IMR-90 (cell line): ENCODE data around the gene PARK7. TPM values are rescaled to one million over a fixed set of nuclear protein-coding genes. Genes with fewer than 3 reads are reported as not detected.
A peak's percentile ranks its signal among the peaks of the same experiment; 100 is the strongest.

Source experiments
- ATAC-seq: fragments of 200-7000 bp; cut with Tn5 transposase; 2 replicates; pipeline ENCODE4 v1.9.1; 2020; ENCODE audit warnings: low read depth, mild to moderate bottlenecking, moderate library complexity
- BruUV-seq: library from RNA; stranded (reverse); fragments of 400-500 nt; replicated peaks from 2 replicates; lab custom pipeline; 2021; lab: Mats Ljungman, UMichigan
- CTCF ChIA-PET: fragments of 300-600 bp; formaldehyde crosslinking; extraction: SDS; loops from one replicate; lab custom pipeline; 2021; ENCODE audit warnings: antibody characterized with exemption; lab: Yijun Ruan, JAX
- POLR2A ChIA-PET: fragments of 300-600 bp; sonication (Branson Sonifier 250); formaldehyde crosslinking; loops from one replicate; lab custom pipeline; 2022; ENCODE audit warnings: antibody characterized with exemption; ENCODE audit not compliant: unreplicated experiment; lab: Charles Lee
- DNase-seq: peaks from one replicate; pipeline ENCODE4 v3.0.0; 2013
- H2AFZ ChIP-seq: replicated peaks from 2 replicates; pipeline ENCODE3; 2013; ENCODE audit warnings: low read length, mild to moderate bottlenecking; ENCODE audit not compliant: poor library complexity
- H2AK5ac ChIP-seq: 2 replicates; pipeline ENCODE4 v1.6.1; 2013; ENCODE audit warnings: low read depth, low read length, inconsistent platforms
- H2AK9ac ChIP-seq: replicated peaks from 2 replicates; pipeline ENCODE3; 2013; ENCODE audit warnings: mild to moderate bottlenecking, low read depth, low read length, moderate library complexity; ENCODE audit not compliant: poor library complexity
- H2BK120ac ChIP-seq: 2 replicates; pipeline ENCODE4 v1.6.1; 2013; ENCODE audit warnings: low read depth, low read length, inconsistent platforms
- H2BK15ac ChIP-seq: 3 replicates; pipeline ENCODE4 v1.6.1; 2013; ENCODE audit warnings: low read depth, low read length, inconsistent platforms
- H2BK20ac ChIP-seq: 2 replicates; pipeline ENCODE4 v1.6.1; 2013; ENCODE audit warnings: low read depth, mild to moderate bottlenecking, inconsistent platforms, low read length, moderate library complexity
- H2BK5ac ChIP-seq: 2 replicates; pipeline ENCODE4 v1.6.1; 2013; ENCODE audit warnings: mild to moderate bottlenecking, low read depth, low read length, inconsistent platforms; ENCODE audit not compliant: poor library complexity, severe bottlenecking
- H3K14ac ChIP-seq: replicated peaks from 2 replicates; pipeline ENCODE4 v1.6.1; 2013; ENCODE audit warnings: low read depth, low read length, inconsistent platforms
- H3K18ac ChIP-seq: 2 replicates; pipeline ENCODE4 v1.6.1; 2013; ENCODE audit warnings: low read depth, low read length, control low read depth
- H3K23ac ChIP-seq: 2 replicates; pipeline ENCODE4 v1.6.1; 2013; ENCODE audit warnings: low read depth, low read length, inconsistent platforms
- H3K27ac ChIP-seq: 2 replicates; pipeline ENCODE4 v1.5.1; 2013; ENCODE audit warnings: mild to moderate bottlenecking, control low read depth, low read length; ENCODE audit not compliant: insufficient read depth
- H3K27me3 ChIP-seq: 2 replicates; pipeline ENCODE4 v1.6.1; 2013; ENCODE audit warnings: low read length; ENCODE audit not compliant: control insufficient read depth, insufficient read depth
- H3K36me3 ChIP-seq: 2 replicates; pipeline ENCODE4 v1.6.1; 2013; ENCODE audit warnings: low read length, mixed read lengths; ENCODE audit not compliant: control insufficient read depth, insufficient read depth
- H3K4ac ChIP-seq: 2 replicates; pipeline ENCODE4 v1.6.1; 2013; ENCODE audit warnings: low read depth, low read length, inconsistent platforms
- H3K4me1 ChIP-seq: 2 replicates; pipeline ENCODE4 v1.6.1; 2013; ENCODE audit warnings: low read length, mixed read lengths; ENCODE audit not compliant: control insufficient read depth, insufficient read depth
- H3K4me2 ChIP-seq: 2 replicates; pipeline ENCODE4 v1.6.1; 2013; ENCODE audit warnings: low read depth, mild to moderate bottlenecking, control low read depth, low read length, moderate library complexity
- H3K4me3 ChIP-seq: 2 replicates; pipeline ENCODE4 v1.5.1; 2013; ENCODE audit warnings: low read depth, mild to moderate bottlenecking, control low read depth, low read length, moderate library complexity; ENCODE audit not compliant: insufficient read depth
- H3K56ac ChIP-seq: 2 replicates; pipeline ENCODE4 v1.6.1; 2013; ENCODE audit warnings: low read length, inconsistent platforms; ENCODE audit not compliant: insufficient read depth; ENCODE audit errors: extremely low read depth
- H3K79me1 ChIP-seq, 2 experiments: 2 replicates each; pipeline ENCODE4 v1.6.1; 2013; ENCODE audit warnings: low read length in 2 of 2, inconsistent platforms in 1 of 2, low read depth in 1 of 2
- H3K9ac ChIP-seq: 2 replicates; pipeline ENCODE4 v1.6.1; 2013; ENCODE audit warnings: low read depth, low read length, control low read depth
- H3K9me1 ChIP-seq: 2 replicates; pipeline ENCODE4 v1.6.1; 2013; ENCODE audit warnings: low read length, inconsistent platforms; ENCODE audit not compliant: insufficient read depth
- H3K9me3 ChIP-seq: 2 replicates; pipeline ENCODE4 v1.6.1; 2013; ENCODE audit warnings: low read length; ENCODE audit not compliant: control insufficient read depth, insufficient read depth
- H4K20me1 ChIP-seq: 2 replicates; pipeline ENCODE4 v1.6.1; 2013; ENCODE audit warnings: low read length, inconsistent platforms; ENCODE audit not compliant: insufficient read depth
- H4K5ac ChIP-seq: 2 replicates; pipeline ENCODE4 v1.6.1; 2013; ENCODE audit warnings: mild to moderate bottlenecking, low read depth, low read length, control low read depth
- H4K8ac ChIP-seq, 2 experiments: 2 replicates each; pipeline ENCODE4 v1.6.1; 2013; ENCODE audit warnings: low read depth in 2 of 2, low read length in 2 of 2, control low read depth in 1 of 2, inconsistent platforms in 1 of 2
- H4K91ac ChIP-seq: 2 replicates; pipeline ENCODE4 v1.6.1; 2013; ENCODE audit warnings: low read depth, low read length, inconsistent platforms; ENCODE audit not compliant: insufficient read depth
- CEBPB ChIP-seq: IDR thresholded peaks from 2 replicates; pipeline ENCODE4 v1.6.1; 2012; ENCODE audit warnings: low read depth, low read length, improper control_type of control experiment
- MAZ ChIP-seq: IDR thresholded peaks from 2 replicates; pipeline ENCODE4 v1.6.1; 2012; ENCODE audit warnings: low read depth, mild to moderate bottlenecking, low read length, improper control_type of control experiment, moderate library complexity, borderline replicate concordance
- POLR2A ChIP-seq: IDR thresholded peaks from 2 replicates; pipeline ENCODE4 v1.6.1; 2012; ENCODE audit warnings: mild to moderate bottlenecking, low read depth, low read length
- WGBS, 2 experiments: methylation state at CpG; one replicate each; pipeline versions ENCODE4 v1.1.5 to v1.1.7; 2013; ENCODE audit warnings: missing lambda C conversion rate in 2 of 2; ENCODE audit not compliant: insufficient read length in 1 of 2; ENCODE audit errors: extremely low coverage in 2 of 2; 5-methylcytosine and 5-hydroxymethylcytosine counted together
- dilution Hi-C: fragments of 300-500 bp; cut with HindIII; formaldehyde crosslinking; loops from one replicate; pipeline ENCODE4 v1.14.3; 2018; ENCODE audit warnings: low sequenced_read_pairs; ENCODE audit not compliant: unreplicated experiment
- in situ Hi-C: fragments of 300-500 bp; cut with MboI; formaldehyde crosslinking; loops from 3 replicates; pipeline ENCODE4 v1.14.3; 2019; ENCODE audit warnings: low sequenced_read_pairs, inconsistent platforms, mixed read lengths
- intact Hi-C: fragments of 100-400 bp; cut with micrococcal nuclease; formaldehyde crosslinking; loops from 2 replicates; pipeline ENCODE4 v1.10.0; 2022
- polyA plus RNA-seq, 3 experiments: library from polyadenylated mRNA; depleted of rRNA; stranded (reverse); fragments of >200 nt; gene quantifications; 2 replicates each; pipeline ENCODE4 v1.2.3, GENCODE V29; 2012; ENCODE audit warnings: low replicate concordance in 1 of 3
- total RNA-seq: library from RNA; depleted of rRNA; stranded (reverse); fragments of >200 nt; gene quantifications from 2 replicates; pipeline ENCODE4 v1.2.3, GENCODE V29; 2012

PARK7 gene
- total and polyA plus RNA-seq, 2 of the 4 experiments (the other 2 are of a cell fraction), result 207 to 357 TPM

DNA sequence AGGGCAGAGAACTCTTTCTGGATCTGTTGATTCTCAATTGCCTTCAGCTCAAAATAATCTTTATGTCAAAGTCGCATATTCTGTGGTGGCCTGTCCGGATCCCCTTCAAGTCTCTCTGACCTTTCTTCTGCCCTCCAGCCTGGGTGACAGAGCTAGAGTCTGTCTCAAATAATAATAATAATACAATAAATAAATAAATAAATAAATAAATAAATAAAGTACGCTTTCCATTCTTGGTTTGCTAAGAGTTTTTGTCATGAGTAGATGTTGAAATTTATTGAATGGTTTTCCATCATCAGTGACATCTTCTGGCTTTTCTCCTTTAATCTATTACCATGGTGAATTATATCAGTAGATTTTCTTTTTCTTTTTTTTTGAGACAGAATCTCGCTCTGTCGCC is 33.9 kb downstream of the PARK7 start:
- no peaks in the 10 kb centered on the region for H3K9me3 ChIP-seq
- H3K4me3 ChIP-seq, result no peak overlapping the region
- H2AFZ ChIP-seq, result no peak overlapping the region
- ATAC-seq (no peak), DNase-seq (no peak)
- peaks cover 4% of the 10 kb centered on the region for H3K9me1 ChIP-seq
- dilution Hi-C loops (no loop called here), intact Hi-C loops (no loop called here), in situ Hi-C loops (loop anchor here (25.0 kb wide), 3 partner anchors 567 to 867 kb away; no protein-coding TSS in a partner anchor)
- H2BK15ac ChIP-seq, result no peak overlapping the region; the same call in 2 of the 3 replicates
- TF ChIP-seq POLR2A (no peak), CEBPB (no peak), MAZ (no peak)
- H2BK5ac ChIP-seq, result no peak overlapping the region
- ChIA-PET CTCF (interaction anchor here (0.5 kb wide), 1 partner anchor 49 kb away, joined by 4 read pairs; no protein-coding TSS in a partner anchor), POLR2A (no interaction called here)
- H3K36me3 ChIP-seq, result no peaks in the 10 kb centered on the region
- H3K23ac ChIP-seq, result no peak overlapping the region
- H4K91ac ChIP-seq, result peak overlapping the region; percentile 16; the same call in 1 of the 2 replicates
- H3K56ac ChIP-seq, result no peak overlapping the region
- no TSS peak for BruUV-seq
- no peak overlapping the region for H3K27ac ChIP-seq
- no peak overlapping the region for H3K14ac ChIP-seq
- H3K4ac ChIP-seq, result peak overlapping the region; percentile 36; the same call in 1 of the 2 replicates
- H2AK9ac ChIP-seq, result no peak overlapping the region
- H3K4me1 ChIP-seq, result peaks cover 8% of the 10 kb centered on the region
- H3K27me3 ChIP-seq, result no peaks in the 10 kb centered on the region
- H3K79me1 ChIP-seq, result peaks cover 0 to 4% of the 10 kb centered on the region in 2 experiments; a peak in 1 of 4 replicates
- no CpG with 5 or more reads among the region's 5 CpGs for WGBS, 2 experiments
- H3K4me2 ChIP-seq, result no peak overlapping the region
- H3K9ac ChIP-seq, result no peak overlapping the region
- peak overlapping the region; percentile 70; the same call in 1 of the 2 replicates for H2BK120ac ChIP-seq
- H4K8ac ChIP-seq, result 0 out of 4 replicates have a peak overlapping the region, but pooled peaks of 1 of the 2 experiments have one; percentile 40
- peak overlapping the region; percentile 36; the same call in 1 of the 2 replicates for H2BK20ac ChIP-seq
- no peak overlapping the region for H2AK5ac ChIP-seq
- H4K5ac ChIP-seq, result no peak overlapping the region
- no peak overlapping the region for H3K18ac ChIP-seq
- H4K20me1 ChIP-seq, result no peaks in the 10 kb centered on the region
